Natural killer cell treated with Interleukin-12 subunit alpha and Interleukin-12 subunit beta and Interleukin-15 and Interleukin-18, amount 100 ng/mL, for 72 hours (primary cell): ENCODE results near the gene PAX4. TPM values are rescaled to one million over a fixed set of nuclear protein-coding genes. Genes with fewer than 3 reads are reported as not detected.

Experiments
- ATAC-seq, 2 donors: fragments of 150-1000 bp; cut with Tn5 transposase in 1 of 2; sonication (Bioruptor Pico), chemical (Tn5 transposase) in 1 of 2; 2 replicates each; pipeline ENCODE4 v1.10.0; 2021
- DNase-seq: peaks from one replicate; pipeline ENCODE4 v3.0.0; 2022; ENCODE audit warnings: low spot score
- H3K27ac Mint-ChIP-seq, 2 donors: 1 replicate in 1 of 2; 2 replicates in 1 of 2; pipeline ENCODE4 v1.8.0; 2022; ENCODE audit warnings: mixed read lengths in 2 of 2, mild to moderate bottlenecking in 1 of 2, moderate library complexity in 1 of 2
- H3K27me3 Mint-ChIP-seq, 2 donors: 1 replicate in 1 of 2; 2 replicates in 1 of 2; pipeline ENCODE4 v1.8.0; 2022; ENCODE audit warnings: mixed read lengths in 2 of 2
- H3K36me3 Mint-ChIP-seq: one replicate; pipeline ENCODE4 v1.8.0; 2022; ENCODE audit warnings: mixed read lengths
- H3K4me1 Mint-ChIP-seq, 2 donors: 1 replicate in 1 of 2; 2 replicates in 1 of 2; pipeline ENCODE4 v1.8.0; 2022; ENCODE audit warnings: low read depth in 2 of 2, mixed read lengths in 2 of 2, mild to moderate bottlenecking in 1 of 2
- H3K4me3 Mint-ChIP-seq: one replicate; pipeline ENCODE4 v1.8.0; 2022; ENCODE audit warnings: mixed read lengths
- H3K9me3 Mint-ChIP-seq: 2 replicates; pipeline ENCODE4 v1.8.0; 2022; ENCODE audit warnings: mixed read lengths
- total RNA-seq, 2 donors: library from RNA; stranded (reverse); gene quantifications; one replicate each; pipeline ENCODE4 v1.2.3, GENCODE V29; 2022

PAX4 gene
- total RNA-seq, 2 donors from 2014 or later, result not detected

GRCh38 chr7:127612263-127612662 lies 5.7 kb downstream of the PAX4 start:
- Mint-ChIP-seq H3K27me3 (peaks cover 17 to 37% of the 10 kb centered on the region in 2 donors), H3K4me3 (no peak overlapping the region), H3K4me1 (no peaks in the 10 kb centered on the region), H3K36me3 (no peaks in the 10 kb centered on the region), H3K27ac (no peak overlapping the region), H3K9me3 (no peaks in the 10 kb centered on the region)
- no peak for ATAC-seq
- no peak for DNase-seq

- Mint-ChIP-seq H3K9me3 (no peaks in the 10 kb centered on the region), H3K36me3 (no peaks in the 10 kb centered on the region), H3K4me3 (no peak overlapping the region), H3K4me1 (no peaks in the 10 kb centered on the region), H3K27ac (no peak overlapping the region), H3K27me3 (peaks cover 11 to 28% of the 10 kb centered on the region in 2 donors)
- peak in 1 of 2 donors; percentile 22 for ATAC-seq
- no peak for DNase-seq
Measured at GRCh38 chr7:127609297-127609696, 8.6 kb downstream of the PAX4 start.

GRCh38 chr7:127608446-127608845 lies 9.5 kb downstream of the PAX4 start:
- no peaks in the 10 kb centered on the region for H3K9me3 Mint-ChIP-seq
- no peaks in the 10 kb centered on the region for H3K36me3 Mint-ChIP-seq
- H3K4me3 Mint-ChIP-seq, result no peak overlapping the region
- peaks cover 11 to 27% of the 10 kb centered on the region in 2 donors for H3K27me3 Mint-ChIP-seq
- ATAC-seq (no peak), DNase-seq (no peak)
- no peaks in the 10 kb centered on the region for H3K4me1 Mint-ChIP-seq
- H3K27ac Mint-ChIP-seq, result no peak overlapping the region

- no peaks in the 10 kb centered on the region for H3K4me1 Mint-ChIP-seq
- H3K27ac Mint-ChIP-seq, result no peak overlapping the region
- no peaks in the 10 kb centered on the region for H3K9me3 Mint-ChIP-seq
- peaks cover 7 to 16% of the 10 kb centered on the region in 2 donors for H3K27me3 Mint-ChIP-seq
- no peak overlapping the region for H3K4me3 Mint-ChIP-seq
- no peak for ATAC-seq
- H3K36me3 Mint-ChIP-seq, result no peaks in the 10 kb centered on the region
- DNase-seq, result no peak
Measured at GRCh38 chr7:127600885-127601284, 17.1 kb downstream of the PAX4 start.

- Mint-ChIP-seq H3K4me1 (no peaks in the 10 kb centered on the region), H3K4me3 (no peak overlapping the region), H3K27ac (no peak overlapping the region), H3K36me3 (no peaks in the 10 kb centered on the region), H3K9me3 (no peaks in the 10 kb centered on the region), H3K27me3 (peaks cover 7 to 13% of the 10 kb centered on the region in 2 donors)
- no peak for DNase-seq
- no peak for ATAC-seq
Measured at GRCh38 chr7:127598318-127598717, 19.6 kb downstream of the PAX4 start.

GRCh38 chr7:127595737-127596136 lies 22.2 kb downstream of the PAX4 start:
- H3K9me3 Mint-ChIP-seq, result no peaks in the 10 kb centered on the region
- DNase-seq (no peak), ATAC-seq (no peak)
- peaks cover 0 to 7% of the 10 kb centered on the region in 2 donors for H3K27me3 Mint-ChIP-seq
- H3K4me1 Mint-ChIP-seq, result peaks cover 0 to 6% of the 10 kb centered on the region in 2 donors
- no peak overlapping the region for H3K4me3 Mint-ChIP-seq
- H3K27ac Mint-ChIP-seq, result no peak overlapping the region
- H3K36me3 Mint-ChIP-seq, result peaks cover 4% of the 10 kb centered on the region

GRCh38 chr7:127594490-127594889 lies 23.5 kb downstream of the PAX4 start:
- peaks cover 7 to 12% of the 10 kb centered on the region in 2 donors for H3K4me1 Mint-ChIP-seq
- H3K27me3 Mint-ChIP-seq, result peaks cover 0 to 5% of the 10 kb centered on the region in 2 donors
- peaks cover 4% of the 10 kb centered on the region for H3K36me3 Mint-ChIP-seq
- no peak overlapping the region for H3K4me3 Mint-ChIP-seq
- H3K27ac Mint-ChIP-seq, result no peak overlapping the region
- H3K9me3 Mint-ChIP-seq, result no peaks in the 10 kb centered on the region
- ATAC-seq, result no peak
- no peak for DNase-seq

GRCh38 chr7:127592550-127592949 lies 25.4 kb downstream of the PAX4 start:
- H3K9me3 Mint-ChIP-seq, result no peaks in the 10 kb centered on the region
- no peak for DNase-seq
- ATAC-seq, result no peak
- H3K4me1 Mint-ChIP-seq, result peaks cover 15 to 18% of the 10 kb centered on the region in 2 donors
- peaks cover 4% of the 10 kb centered on the region for H3K36me3 Mint-ChIP-seq
- no peak overlapping the region for H3K27ac Mint-ChIP-seq
- H3K27me3 Mint-ChIP-seq, result peaks cover 0 to under 1% of the 10 kb centered on the region in 2 donors
- no peak overlapping the region for H3K4me3 Mint-ChIP-seq

- ATAC-seq (no peak), DNase-seq (no peak)
- Mint-ChIP-seq H3K9me3 (no peaks in the 10 kb centered on the region), H3K36me3 (peaks cover 4% of the 10 kb centered on the region), H3K27ac (peak overlapping the region in 1 of 2 donors; percentile 45), H3K4me1 (peaks cover 15 to 19% of the 10 kb centered on the region in 2 donors), H3K27me3 (no peaks in the 10 kb centered on the region), H3K4me3 (no peak overlapping the region)
Measured at GRCh38 chr7:127591591-127591990, 26.4 kb downstream of the PAX4 start.

- H3K27me3 Mint-ChIP-seq, result no peaks in the 10 kb centered on the region
- no peak for DNase-seq
- H3K9me3 Mint-ChIP-seq, result no peaks in the 10 kb centered on the region
- H3K4me1 Mint-ChIP-seq, result peaks cover 19 to 23% of the 10 kb centered on the region in 2 donors
- no peak for ATAC-seq
- H3K36me3 Mint-ChIP-seq, result peaks cover 4% of the 10 kb centered on the region
- peak overlapping the region in 1 of 2 donors; percentile 45 for H3K27ac Mint-ChIP-seq
- no peak overlapping the region for H3K4me3 Mint-ChIP-seq
Measured at GRCh38 chr7:127591189-127591588, 26.8 kb downstream of the PAX4 start.

- H3K4me1 Mint-ChIP-seq, result peaks cover 26 to 30% of the 10 kb centered on the region in 2 donors
- ATAC-seq, result no peak
- H3K27ac Mint-ChIP-seq, result peak overlapping the region in 1 of 2 donors; percentile 90
- H3K4me3 Mint-ChIP-seq, result peak overlapping the region; percentile 98
- H3K36me3 Mint-ChIP-seq, result peaks cover 4% of the 10 kb centered on the region
- H3K9me3 Mint-ChIP-seq, result no peaks in the 10 kb centered on the region
- no peak for DNase-seq
- H3K27me3 Mint-ChIP-seq, result no peaks in the 10 kb centered on the region
Measured at GRCh38 chr7:127589896-127590295, 28.0 kb downstream of the PAX4 start.

GRCh38 chr7:127588697-127589482 lies 29.1 kb downstream of the PAX4 start:
- ATAC-seq, result peak in 1 of 2 donors; percentile 1
- Mint-ChIP-seq H3K27ac (peak overlapping the region; percentile 75 to 90), H3K4me3 (peak overlapping the region; percentile 98), H3K9me3 (no peaks in the 10 kb centered on the region), H3K36me3 (peaks cover 4% of the 10 kb centered on the region), H3K4me1 (peaks cover 36 to 40% of the 10 kb centered on the region in 2 donors), H3K27me3 (no peaks in the 10 kb centered on the region)
- no peak for DNase-seq

- peaks cover 7% of the 10 kb centered on the region for H3K36me3 Mint-ChIP-seq
- DNase-seq (peak; percentile 90), ATAC-seq (peak; percentile 91)
- peak within 1 kb of the TSS; percentile 75 to 90 for H3K27ac Mint-ChIP-seq
- no peaks in the 10 kb centered on the region for H3K9me3 Mint-ChIP-seq
- H3K27me3 Mint-ChIP-seq, result no peaks in the 10 kb centered on the region
- H3K4me1 Mint-ChIP-seq, result peaks cover 43 to 46% of the 10 kb centered on the region in 2 donors
- peak within 1 kb of the TSS; percentile 98 for H3K4me3 Mint-ChIP-seq
Measured at GRCh38 chr7:127588019-127588696, 29.8 kb downstream of the PAX4 start, which contains the start of gene ARF5. Gene ARF5, plus strand, starts transcription at chr7:127588411. Its CDS starts 88 bp downstream, at chr7:127588499.

GRCh38 chr7:127587663-127588018 lies 30.3 kb downstream of the PAX4 start:
- DNase-seq (no peak), ATAC-seq (no peak)
- peaks cover 48 to 51% of the 10 kb centered on the region in 2 donors for H3K4me1 Mint-ChIP-seq
- no peaks in the 10 kb centered on the region for H3K9me3 Mint-ChIP-seq
- H3K27ac Mint-ChIP-seq, result no peak overlapping the region
- peak overlapping the region; percentile 90 for H3K4me3 Mint-ChIP-seq
- peaks cover 12% of the 10 kb centered on the region for H3K36me3 Mint-ChIP-seq
- H3K27me3 Mint-ChIP-seq, result no peaks in the 10 kb centered on the region
